HG03575 (cell line): Measurements from ENCODE around the gene ZEB1.
A peak's percentile ranks its signal among the peaks of the same experiment; 100 is the strongest.
"Not testable (repeated sequence)": the region's sequence is repeated elsewhere in the genome, so short reads cannot be mapped to it uniquely, and the experiment has no call there.

Source experiments
- ATAC-seq: cut with Tn5 transposase; IDR thresholded peaks from one replicate; pipeline ENCODE4 v1.9.1; 2021; ENCODE audit not compliant: unreplicated experiment, insufficient number of reproducible peaks, low FRiP score; ENCODE audit errors: extremely low read depth

Gene ZEB1

GRCh38 chr10:31359979-31360378 lies 41.0 kb downstream of the ZEB1 start:
- ATAC-seq = no peak

GRCh38 chr10:31361475-31361874 lies 42.5 kb downstream of the ZEB1 start:
- not testable (repeated sequence) for ATAC-seq

DNA sequence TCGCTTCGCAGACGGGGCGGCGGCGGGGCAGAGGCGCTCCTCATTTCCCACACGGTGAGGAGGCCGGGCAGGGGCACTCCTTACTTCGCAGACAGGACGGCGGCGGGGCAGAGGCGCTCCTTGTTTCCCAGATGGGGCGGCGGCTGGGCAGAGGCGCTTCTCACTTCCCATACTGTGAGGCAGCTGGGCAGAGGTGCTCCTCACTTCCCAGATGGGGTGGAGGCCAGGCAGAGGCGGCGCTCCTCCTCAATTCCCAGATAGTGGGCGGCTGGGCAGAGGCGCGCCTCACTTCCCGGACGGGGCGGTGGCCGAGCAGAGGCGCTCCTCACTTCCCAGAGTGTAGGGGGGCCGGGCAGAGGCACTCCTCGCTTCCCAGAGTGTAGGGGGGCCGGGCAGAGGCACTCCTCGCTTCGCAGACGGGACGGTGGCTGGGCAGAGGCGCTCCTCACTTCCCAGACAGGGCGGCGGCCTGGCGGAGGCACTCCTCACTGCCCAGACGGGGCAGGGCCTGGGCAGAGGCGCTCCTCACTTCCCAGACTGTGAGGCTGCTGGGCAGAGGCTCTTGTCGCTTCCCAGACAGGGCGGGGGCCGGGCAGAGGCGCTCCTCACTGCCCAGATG lies 43.1 kb downstream of the ZEB1 start:
- ATAC-seq = no peak

DNA sequence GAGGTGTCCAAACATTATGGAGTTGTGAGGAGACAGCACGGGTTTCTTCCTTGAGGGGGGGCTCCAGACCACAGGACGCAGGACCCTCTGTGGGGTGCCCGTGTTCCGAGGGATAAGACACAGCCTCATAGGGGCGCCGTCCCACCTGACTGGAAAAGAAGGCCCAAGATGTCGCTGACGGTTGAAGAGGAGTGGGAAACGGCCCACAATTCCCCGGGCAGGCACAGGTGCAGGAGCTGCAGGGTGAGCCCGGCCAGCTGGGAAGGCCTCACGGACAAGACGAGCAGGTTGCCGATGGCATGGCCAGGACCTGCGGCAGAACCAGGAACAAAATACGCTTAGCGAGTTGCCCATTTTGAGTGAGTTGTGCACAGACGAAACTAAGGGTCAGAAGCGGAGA lies 44.7 kb downstream of the ZEB1 start:
- not testable (repeated sequence) for ATAC-seq

- ATAC-seq = not testable (repeated sequence)
Observed at GRCh38 chr10:31364238-31364637, 45.2 kb downstream of the ZEB1 start.

- no peak for ATAC-seq
Observed at GRCh38 chr10:31366703-31367102, 47.7 kb downstream of the ZEB1 start.

DNA sequence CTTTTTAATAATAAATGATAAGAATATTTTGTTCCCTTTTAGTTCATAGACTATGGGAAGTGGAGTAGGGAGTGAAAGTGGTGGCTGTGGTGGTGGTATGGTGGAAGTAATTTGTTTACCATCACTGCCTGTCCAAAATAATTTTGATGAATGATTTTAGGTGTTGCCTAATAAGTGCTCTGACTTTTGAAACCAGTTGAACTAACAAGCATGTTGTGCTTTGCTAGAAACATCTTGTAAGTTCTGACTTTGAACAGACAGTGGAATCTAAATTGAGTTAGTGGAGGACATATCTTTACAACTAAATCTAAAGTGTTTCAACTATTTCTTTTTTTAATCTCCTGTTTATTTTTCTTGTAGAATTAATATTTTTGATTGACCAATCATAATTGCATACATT lies 49.7 kb downstream of the ZEB1 start:
- ATAC-seq = no peak

DNA sequence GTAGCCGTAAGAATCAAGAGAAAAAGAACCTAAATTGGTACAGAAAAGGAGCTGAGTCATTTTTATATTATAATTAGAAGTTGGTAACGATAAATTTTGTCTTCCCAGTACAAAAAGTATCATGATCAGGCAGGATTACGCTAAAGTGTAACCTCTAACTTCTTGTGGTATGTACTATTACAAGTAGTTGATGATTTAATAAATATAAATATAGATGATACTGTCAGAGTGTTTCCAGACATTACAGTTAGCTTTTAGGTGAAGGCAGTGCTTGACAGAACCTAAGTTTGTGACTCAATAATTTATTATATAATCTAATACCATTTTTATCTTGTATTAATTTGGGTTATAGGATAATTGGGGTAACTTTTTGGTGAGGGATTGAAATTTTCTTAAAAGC lies 53.4 kb downstream of the ZEB1 start:
- ATAC-seq = no peak

DNA sequence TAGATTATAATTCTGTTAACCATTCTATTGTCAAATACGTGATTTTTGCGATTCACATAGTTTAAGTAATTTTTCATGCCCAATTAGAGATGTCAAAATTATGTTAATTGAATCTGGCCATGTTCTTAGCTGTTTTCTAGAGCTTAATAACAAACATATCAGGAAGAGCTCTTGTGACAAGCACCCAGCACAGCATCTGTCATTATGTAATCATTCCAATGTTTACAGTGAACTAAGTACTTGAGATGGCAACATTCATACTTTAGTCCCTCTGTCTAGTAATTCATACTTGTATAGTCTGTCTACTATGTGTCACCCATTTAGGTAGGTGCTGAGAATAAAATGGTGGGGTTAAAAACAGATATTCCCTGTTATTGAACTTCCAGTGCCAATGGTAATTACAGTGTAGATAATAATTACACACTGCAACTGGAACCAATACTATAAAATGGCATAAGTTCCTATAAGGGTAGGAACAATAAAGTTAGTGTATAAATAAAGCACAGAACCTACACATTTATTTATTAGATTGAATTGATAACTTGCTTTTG lies 55.2 kb downstream of the ZEB1 start:
- no peak for ATAC-seq

DNA sequence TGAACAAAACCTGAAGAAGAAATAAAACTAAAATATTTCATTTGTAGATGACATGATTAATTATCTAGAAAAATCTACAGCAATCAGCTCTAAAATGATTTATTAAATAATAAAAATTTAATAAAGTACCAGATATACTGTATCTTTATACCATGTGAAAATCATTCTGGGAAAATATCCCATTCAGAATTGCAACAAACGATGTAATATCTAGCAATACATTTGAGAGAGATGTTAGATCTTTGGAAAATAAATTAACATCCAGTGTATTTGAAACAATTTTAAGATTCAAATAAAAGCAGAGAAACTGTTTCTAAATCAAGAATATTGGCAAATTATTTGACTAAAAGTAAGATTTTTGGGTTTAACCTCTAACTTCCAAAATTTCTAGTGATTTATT lies 62.2 kb downstream of the ZEB1 start:
- ATAC-seq = no peak

DNA sequence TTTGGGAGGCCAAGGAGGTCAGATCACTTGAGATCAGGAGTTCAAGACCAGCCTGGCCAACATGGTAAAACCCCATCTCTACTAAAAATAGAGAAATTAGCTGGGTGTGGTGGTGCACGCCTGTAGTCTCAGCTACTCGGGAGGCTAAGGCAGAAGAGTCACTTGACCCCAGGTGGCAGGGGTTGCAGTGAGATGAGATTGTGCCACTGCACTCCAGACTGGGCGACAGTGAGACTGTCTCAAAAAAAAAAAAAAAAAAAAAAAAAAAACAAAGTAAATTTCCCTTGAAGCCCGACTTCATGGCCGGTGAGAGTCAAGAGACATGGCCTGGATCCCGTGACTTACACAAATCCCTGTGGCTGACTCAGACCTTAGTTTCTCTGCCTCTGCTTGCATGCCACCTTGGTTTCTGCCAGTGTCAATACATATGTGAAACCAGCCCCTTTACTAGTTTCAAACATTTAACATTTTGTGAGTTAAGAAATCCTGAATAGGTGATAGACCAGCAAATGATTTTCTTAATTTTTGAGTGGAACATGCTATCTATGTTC lies 62.8 kb downstream of the ZEB1 start:
- no peak for ATAC-seq

GRCh38 chr10:31383810-31384588 lies 65.0 kb downstream of the ZEB1 start:
- peak; percentile 91 for ATAC-seq

GRCh38 chr10:31384589-31384949 lies 65.6 kb downstream of the ZEB1 start:
- no peak for ATAC-seq

DNA sequence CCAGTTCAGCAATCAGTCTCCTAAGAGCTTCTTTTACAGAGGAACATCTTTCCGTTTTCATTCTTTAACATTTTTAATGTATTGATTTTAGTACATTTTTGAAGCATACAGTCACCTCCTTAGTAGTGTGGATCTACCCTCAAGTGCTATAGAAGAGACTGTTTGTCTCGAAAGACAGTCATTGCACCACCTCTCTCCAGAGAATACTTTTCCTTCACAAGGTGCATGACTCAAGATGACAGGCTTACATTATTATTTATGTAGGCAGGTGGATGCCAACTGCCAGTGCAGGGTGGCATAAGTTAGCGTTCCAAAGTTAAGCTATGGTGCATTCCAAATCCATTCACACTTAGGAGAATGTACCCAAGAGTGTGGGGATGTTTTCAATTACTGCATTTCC lies 71.8 kb downstream of the ZEB1 start:
- ATAC-seq = no peak

DNA sequence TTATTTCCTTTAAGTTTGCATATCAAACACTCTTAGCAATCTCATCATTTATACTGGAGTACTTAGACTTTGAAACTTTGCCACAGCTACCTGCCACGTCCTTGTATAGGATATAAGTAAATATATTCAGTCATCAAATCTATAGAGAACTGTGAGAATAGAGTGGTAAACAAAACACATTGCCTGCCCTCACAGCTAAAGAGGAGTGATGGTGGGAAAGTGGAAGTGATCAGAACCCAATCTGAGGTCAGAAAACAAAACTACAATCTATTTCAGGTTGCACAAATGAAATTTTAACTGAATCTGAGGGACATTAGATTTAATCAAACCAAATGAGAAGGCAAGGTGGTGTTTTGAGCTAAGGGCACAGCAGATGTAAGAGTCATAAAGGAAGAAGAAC lies 74.8 kb downstream of the ZEB1 start:
- peak; percentile 43 for ATAC-seq

- no peak for ATAC-seq
Observed at GRCh38 chr10:31395695-31396094, 76.7 kb downstream of the ZEB1 start.

- ATAC-seq = no peak
Observed at GRCh38 chr10:31396376-31396775, 77.4 kb downstream of the ZEB1 start.

GRCh38 chr10:31397852-31398251 lies 78.8 kb downstream of the ZEB1 start:
- no peak for ATAC-seq

- no peak for ATAC-seq
Observed at GRCh38 chr10:31399171-31399570, 80.2 kb downstream of the ZEB1 start.

DNA sequence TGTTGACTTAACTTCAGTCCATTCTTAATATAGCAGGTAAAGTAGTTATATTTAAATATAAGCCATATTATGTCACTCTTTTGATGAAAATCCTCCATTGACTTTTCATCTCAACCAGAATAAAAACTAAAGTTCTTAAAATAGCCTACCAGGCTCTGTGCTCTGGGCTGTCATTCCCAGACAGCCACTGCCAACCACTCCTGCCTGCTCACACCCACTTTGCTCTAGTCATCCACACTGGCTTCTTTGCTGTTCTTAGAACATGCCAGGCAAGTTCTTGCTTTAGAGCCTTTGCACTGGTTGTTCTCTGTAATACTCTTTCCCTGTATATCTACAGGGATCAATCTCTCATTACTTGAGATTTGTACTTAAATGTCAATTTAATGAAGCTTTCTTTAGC lies 80.6 kb downstream of the ZEB1 start:
- no peak for ATAC-seq
